K562 (cell line): ENCODE measurements around the gene FBXO36. TPM values are rescaled to one million over a fixed set of nuclear protein-coding genes. Genes with fewer than 3 reads are reported as not detected.

Source experiments
- CEBPB ChIP-seq: fragments of 450-650 bp; IDR thresholded peaks from 2 replicates; pipeline ENCODE4 v1.6.1; 2016; ENCODE audit warnings: missing genetic modification characterization, missing compliant biosample characterization
- CREM ChIP-seq: IDR thresholded peaks from 2 replicates; pipeline ENCODE4 v1.6.1; 2014; ENCODE audit warnings: antibody characterized with exemption, low read depth
- EHMT2 ChIP-seq: fragments of 450-650 bp; IDR thresholded peaks from 2 replicates; pipeline ENCODE4 v1.6.1; 2018; ENCODE audit warnings: antibody characterized with exemption
- EP300 ChIP-seq: IDR thresholded peaks from 2 replicates; pipeline ENCODE4 v1.6.1; 2012; ENCODE audit warnings: low read length, improper control_type of control experiment
- ETS1 ChIP-seq: conservative IDR thresholded peaks from 2 replicates; pipeline ENCODE4 v1.6.1; 2011; ENCODE audit warnings: low read depth, mild to moderate bottlenecking, low read length; ENCODE audit not compliant: control insufficient read depth
- EWSR1 ChIP-seq: fragments of 450-650 bp; IDR thresholded peaks from 2 replicates; pipeline ENCODE4 v1.6.1; 2018; ENCODE audit warnings: borderline replicate concordance, mild to moderate bottlenecking, low read depth, moderate library complexity; ENCODE audit not compliant: partially characterized antibody
- HDAC2 ChIP-seq: fragments of 450-650 bp; IDR thresholded peaks from 2 replicates; pipeline ENCODE4 v1.6.1; 2016; ENCODE audit warnings: mild to moderate bottlenecking
- HEY1 ChIP-seq: fragments of 250-450 bp; sonication (Bioruptor Pico); IDR thresholded peaks from 2 replicates; pipeline ENCODE4 v1.5.0; 2020; ENCODE audit warnings: mild to moderate bottlenecking, moderate library complexity, borderline replicate concordance
- L3MBTL2 ChIP-seq: fragments of 450-650 bp; IDR thresholded peaks from 2 replicates; pipeline ENCODE4 v1.6.1; 2016; ENCODE audit warnings: mild to moderate bottlenecking, moderate library complexity
- PPARD ChIP-seq: fragments of 250-450 bp; sonication (Bioruptor Pico); IDR thresholded peaks from 2 replicates; pipeline ENCODE4 v1.8.0; 2022; ENCODE audit warnings: inconsistent platforms, mild to moderate bottlenecking, moderate library complexity
- PURB ChIP-seq: sonication (generic); formaldehyde crosslinking; IDR thresholded peaks from 2 replicates; pipeline ENCODE4 v1.9.0; 2021; ENCODE audit warnings: low read depth, mild to moderate bottlenecking, missing genetic modification reagents
- SMC3 ChIP-seq: conservative IDR thresholded peaks from 2 replicates; pipeline ENCODE4 v1.6.1; 2011; ENCODE audit warnings: low read depth, low read length, improper control_type of control experiment; ENCODE audit not compliant: insufficient read depth
- SOX6 ChIP-seq: fragments of 450-650 bp; IDR thresholded peaks from 2 replicates; pipeline ENCODE4 v1.6.1; 2014; ENCODE audit warnings: mild to moderate bottlenecking
- SP1 ChIP-seq: sonication (generic); formaldehyde crosslinking; IDR thresholded peaks from 2 replicates; pipeline ENCODE4 v1.8.1; 2022; ENCODE audit warnings: mild to moderate bottlenecking, missing genetic modification reagents
- TBP ChIP-seq: optimal IDR thresholded peaks from 2 replicates; pipeline ENCODE3; 2011; ENCODE audit warnings: low read depth, low read length, improper control_type of control experiment
- U2AF2 ChIP-seq: fragments of 200-400 bp; formaldehyde crosslinking; optimal IDR thresholded peaks from 2 replicates; pipeline ENCODE3; 2017; ENCODE audit warnings: low read depth, mild to moderate bottlenecking, low read length
- ZFX ChIP-seq: sonication (generic); formaldehyde crosslinking; IDR thresholded peaks from 2 replicates; pipeline ENCODE4 v1.8.0; 2022; ENCODE audit warnings: mild to moderate bottlenecking, missing genetic modification reagents, moderate library complexity
- ZNF184 ChIP-seq: sonication (generic); formaldehyde crosslinking; IDR thresholded peaks from 2 replicates; pipeline ENCODE4 v1.5.0; 2020; ENCODE audit warnings: missing genetic modification reagents
- ZNF274 ChIP-seq: IDR thresholded peaks from 2 replicates; pipeline ENCODE4 v1.6.1; 2011; ENCODE audit warnings: low read depth, mild to moderate bottlenecking, low read length, moderate library complexity, borderline replicate concordance
- polyA plus RNA-seq, 8 experiments: library from polyadenylated mRNA; depleted of rRNA in 4 of 8; stranded (reverse) in 5 of 8; unstranded in 3 of 8; fragments of >200 nt; fragmentation: Nextera tagmentation in 2 of 8; fragmentation: Illumina TruSeq in 1 of 8; extraction: Ambion mirVana in 2 of 8; extraction: Trizol in 1 of 8; gene quantifications; 2 replicates each; pipeline versions ENCODE4 v1.2.1 to v1.2.3, GENCODE V29; 2011 to 2014; ENCODE audit warnings: inconsistent platforms in 1 of 8, missing spikeins in 1 of 8
- total RNA-seq, 7 experiments: library from RNA; depleted of rRNA in 6 of 7; stranded (reverse); fragments of >200 nt in 6 of 7; fragmentation: Illumina TruSeq in 2 of 7; extraction: Trizol in 2 of 7; gene quantifications; 2 replicates each; pipeline versions ENCODE4 v1.2.1 to v1.2.3, GENCODE V29; 2011 to 2021; ENCODE audit warnings: low replicate concordance in 1 of 7
- TF ChIP-seq, protein P1 (sequence below): IDR thresholded peaks from 2 replicates; pipeline ENCODE4 v1.6.1; 2011; ENCODE audit not compliant: insufficient read length; ENCODE audit errors: extremely low read depth
- TF ChIP-seq, protein P2 (sequence below): fragments of 250-450 bp; sonication (Bioruptor Pico); IDR thresholded peaks from 2 replicates; pipeline ENCODE4 v1.4.0; 2020; ENCODE audit warnings: mild to moderate bottlenecking, moderate library complexity
- TF ChIP-seq, protein P3 (sequence below): sonication (generic); formaldehyde crosslinking; IDR thresholded peaks from 2 replicates; pipeline ENCODE4 v1.8.0; 2023; ENCODE audit warnings: mild to moderate bottlenecking, missing genetic modification reagents

The FBXO36 gene
- total and polyA plus RNA-seq, 9 of the 15 experiments (the other 6 are each of a cell fraction or from before 2014, with no cell fraction given) = 0.40 to 0.91 (median 0.58) TPM

GRCh38 chr2:230008708-230009066 lies 86.4 kb downstream of the FBXO36 start (continued):
- TF ChIP-seq EHMT2 (no peak), SP1 (no peak), SMC3 (no peak), PPARD (CRISPR knock-in tag) (no peak), HDAC2 (no peak), HEY1 (CRISPR knock-in tag) (no peak), L3MBTL2 (no peak), CREM (0 out of 2 replicates have a peak, but pooled peaks have one; percentile 10), ZNF184 (CRISPR knock-in tag) (no peak), U2AF2 (no peak), SOX6 (peak; percentile 79; the same call in 1 of the 2 replicates), ETS1 (no peak), ZNF274 (no peak), PURB (CRISPR knock-in tag) (no peak), ZFX (no peak), EWSR1 (no peak), EP300 (peak; percentile 62), TBP (no peak), CEBPB (tag) (peak; percentile 38; the same call in 1 of the 2 replicates)
- TF ChIP-seq, protein P1, sequence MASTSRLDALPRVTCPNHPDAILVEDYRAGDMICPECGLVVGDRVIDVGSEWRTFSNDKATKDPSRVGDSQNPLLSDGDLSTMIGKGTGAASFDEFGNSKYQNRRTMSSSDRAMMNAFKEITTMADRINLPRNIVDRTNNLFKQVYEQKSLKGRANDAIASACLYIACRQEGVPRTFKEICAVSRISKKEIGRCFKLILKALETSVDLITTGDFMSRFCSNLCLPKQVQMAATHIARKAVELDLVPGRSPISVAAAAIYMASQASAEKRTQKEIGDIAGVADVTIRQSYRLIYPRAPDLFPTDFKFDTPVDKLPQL = no peak
- TF ChIP-seq, protein P2, sequence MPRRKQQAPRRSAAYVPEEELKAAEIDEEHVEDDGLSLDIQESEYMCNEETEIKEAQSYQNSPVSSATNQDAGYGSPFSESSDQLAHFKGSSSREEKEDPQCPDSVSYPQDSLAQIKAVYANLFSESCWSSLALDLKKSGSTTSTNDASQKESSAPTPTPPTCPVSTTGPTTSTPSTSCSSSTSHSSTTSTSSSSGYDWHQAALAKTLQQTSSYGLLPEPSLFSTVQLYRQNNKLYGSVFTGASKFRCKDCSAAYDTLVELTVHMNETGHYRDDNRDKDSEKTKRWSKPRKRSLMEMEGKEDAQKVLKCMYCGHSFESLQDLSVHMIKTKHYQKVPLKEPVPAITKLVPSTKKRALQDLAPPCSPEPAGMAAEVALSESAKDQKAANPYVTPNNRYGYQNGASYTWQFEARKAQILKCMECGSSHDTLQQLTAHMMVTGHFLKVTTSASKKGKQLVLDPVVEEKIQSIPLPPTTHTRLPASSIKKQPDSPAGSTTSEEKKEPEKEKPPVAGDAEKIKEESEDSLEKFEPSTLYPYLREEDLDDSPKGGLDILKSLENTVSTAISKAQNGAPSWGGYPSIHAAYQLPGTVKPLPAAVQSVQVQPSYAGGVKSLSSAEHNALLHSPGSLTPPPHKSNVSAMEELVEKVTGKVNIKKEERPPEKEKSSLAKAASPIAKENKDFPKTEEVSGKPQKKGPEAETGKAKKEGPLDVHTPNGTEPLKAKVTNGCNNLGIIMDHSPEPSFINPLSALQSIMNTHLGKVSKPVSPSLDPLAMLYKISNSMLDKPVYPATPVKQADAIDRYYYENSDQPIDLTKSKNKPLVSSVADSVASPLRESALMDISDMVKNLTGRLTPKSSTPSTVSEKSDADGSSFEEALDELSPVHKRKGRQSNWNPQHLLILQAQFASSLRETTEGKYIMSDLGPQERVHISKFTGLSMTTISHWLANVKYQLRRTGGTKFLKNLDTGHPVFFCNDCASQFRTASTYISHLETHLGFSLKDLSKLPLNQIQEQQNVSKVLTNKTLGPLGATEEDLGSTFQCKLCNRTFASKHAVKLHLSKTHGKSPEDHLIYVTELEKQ (CRISPR knock-in tag) = no peak
- TF ChIP-seq, protein P3, sequence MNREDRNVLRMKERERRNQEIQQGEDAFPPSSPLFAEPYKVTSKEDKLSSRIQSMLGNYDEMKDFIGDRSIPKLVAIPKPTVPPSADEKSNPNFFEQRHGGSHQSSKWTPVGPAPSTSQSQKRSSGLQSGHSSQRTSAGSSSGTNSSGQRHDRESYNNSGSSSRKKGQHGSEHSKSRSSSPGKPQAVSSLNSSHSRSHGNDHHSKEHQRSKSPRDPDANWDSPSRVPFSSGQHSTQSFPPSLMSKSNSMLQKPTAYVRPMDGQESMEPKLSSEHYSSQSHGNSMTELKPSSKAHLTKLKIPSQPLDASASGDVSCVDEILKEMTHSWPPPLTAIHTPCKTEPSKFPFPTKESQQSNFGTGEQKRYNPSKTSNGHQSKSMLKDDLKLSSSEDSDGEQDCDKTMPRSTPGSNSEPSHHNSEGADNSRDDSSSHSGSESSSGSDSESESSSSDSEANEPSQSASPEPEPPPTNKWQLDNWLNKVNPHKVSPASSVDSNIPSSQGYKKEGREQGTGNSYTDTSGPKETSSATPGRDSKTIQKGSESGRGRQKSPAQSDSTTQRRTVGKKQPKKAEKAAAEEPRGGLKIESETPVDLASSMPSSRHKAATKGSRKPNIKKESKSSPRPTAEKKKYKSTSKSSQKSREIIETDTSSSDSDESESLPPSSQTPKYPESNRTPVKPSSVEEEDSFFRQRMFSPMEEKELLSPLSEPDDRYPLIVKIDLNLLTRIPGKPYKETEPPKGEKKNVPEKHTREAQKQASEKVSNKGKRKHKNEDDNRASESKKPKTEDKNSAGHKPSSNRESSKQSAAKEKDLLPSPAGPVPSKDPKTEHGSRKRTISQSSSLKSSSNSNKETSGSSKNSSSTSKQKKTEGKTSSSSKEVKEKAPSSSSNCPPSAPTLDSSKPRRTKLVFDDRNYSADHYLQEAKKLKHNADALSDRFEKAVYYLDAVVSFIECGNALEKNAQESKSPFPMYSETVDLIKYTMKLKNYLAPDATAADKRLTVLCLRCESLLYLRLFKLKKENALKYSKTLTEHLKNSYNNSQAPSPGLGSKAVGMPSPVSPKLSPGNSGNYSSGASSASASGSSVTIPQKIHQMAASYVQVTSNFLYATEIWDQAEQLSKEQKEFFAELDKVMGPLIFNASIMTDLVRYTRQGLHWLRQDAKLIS (CRISPR knock-in tag) = no peak
